ENCODE data around the gene CMTM7. TPM values are rescaled to one million over a fixed set of nuclear protein-coding genes. Genes with fewer than 3 reads are reported as not detected.

Gene CMTM7
- total and polyA plus RNA-seq, 12 donors: 5.4 to 19.2 (median 13.0) TPM

- peaks cover 8 to 32% of the 10 kb centered on the region in 2 donors for H3K4me1 ChIP-seq (replicated peaks in 1 of 2)
- intact Hi-C loops (cut with DNase I): no loop called here
- no peaks in the 10 kb centered on the region for H3K27me3 ChIP-seq
- WGBS, 4 donors: 91 to 96% (median 93%) methylated on average over 3 of the region's 3 CpGs
- no peaks in the 10 kb centered on the region for H3K9me3 ChIP-seq (replicated peaks in 1 of 3)
- no peaks in the 10 kb centered on the region for H3K36me3 ChIP-seq (replicated peaks in 1 of 2)
- H3K27ac ChIP-seq: no peak overlapping the region
- DNase-seq: no peak
- no peak overlapping the region for H3K4me3 ChIP-seq
- TF ChIP-seq CTCF (IDR thresholded peaks at IDR 0.05) (no peak), POLR2A (IDR thresholded peaks at IDR 0.05) (no peak)
These were observed 31.9 kb downstream of the CMTM7 start for GRCh38 chr3:32423534-32423933.

GRCh38 chr3:32423956-32424557 is 32.4 kb downstream of the CMTM7 start:
- peak in 1 of 7 donors; percentile 37 for DNase-seq
- Histone ChIP-seq H3K9me3 (replicated peaks in 1 of 3) (no peaks in the 10 kb centered on the region), H3K27me3 (no peaks in the 10 kb centered on the region), H3K27ac (no peak overlapping the region), H3K36me3 (replicated peaks in 1 of 2) (no peaks in the 10 kb centered on the region), H3K4me3 (no peak overlapping the region), H3K4me1 (replicated peaks in 1 of 2) (peaks cover 8 to 34% of the 10 kb centered on the region in 2 donors)
- intact Hi-C loops (cut with DNase I): no loop called here
- WGBS, 4 donors: 83 to 95% (median 88%) methylated on average over 11 to 12 of the region's 12 CpGs
- TF ChIP-seq CTCF (IDR thresholded peaks at IDR 0.05) (no peak), POLR2A (IDR thresholded peaks at IDR 0.05) (no peak)

GRCh38 chr3:32424581-32425250 is 33.1 kb downstream of the CMTM7 start:
- 82 to 91% (median 87%) methylated on average over 5 to 9 of the region's 9 CpGs for WGBS, 4 donors
- Histone ChIP-seq H3K4me3 (no peak overlapping the region), H3K27ac (no peak overlapping the region), H3K4me1 (replicated peaks in 1 of 2) (peaks cover 8 to 34% of the 10 kb centered on the region in 2 donors), H3K9me3 (replicated peaks in 1 of 3) (no peaks in the 10 kb centered on the region), H3K27me3 (no peaks in the 10 kb centered on the region), H3K36me3 (replicated peaks in 1 of 2) (no peaks in the 10 kb centered on the region)
- intact Hi-C loops (cut with DNase I): no loop called here
- peak in 1 of 7 donors; percentile 28 for DNase-seq
- TF ChIP-seq POLR2A (IDR thresholded peaks at IDR 0.05) (no peak), CTCF (IDR thresholded peaks at IDR 0.05) (no peak)

- Histone ChIP-seq H3K4me3 (no peak overlapping the region), H3K27me3 (no peaks in the 10 kb centered on the region), H3K4me1 (replicated peaks in 1 of 2) (peaks cover 0 to 3% of the 10 kb centered on the region in 2 donors), H3K27ac (no peak overlapping the region), H3K36me3 (replicated peaks in 1 of 2) (no peaks in the 10 kb centered on the region), H3K9me3 (replicated peaks in 1 of 3) (no peaks in the 10 kb centered on the region)
- peak in 1 of 7 donors; percentile 35 for DNase-seq
- intact Hi-C loops (cut with DNase I): no loop called here
- TF ChIP-seq CTCF (IDR thresholded peaks at IDR 0.05): no peak
- no peak for TF ChIP-seq POLR2A (IDR thresholded peaks at IDR 0.05)
- 73 to 82% (median 81%) methylated on average over 12 of the region's 12 CpGs for WGBS, 4 donors
These were observed 36.7 kb downstream of the CMTM7 start for GRCh38 chr3:32428092-32429068.

Measured in adrenal gland (tissue), 12 donors.